HepG2 (cell line): ENCODE measurements around the gene INO80B. TPM values are rescaled to one million over a fixed set of nuclear protein-coding genes. Genes with fewer than 3 reads are reported as not detected.

ENCODE experiments used
- ATF7-NPFF ChIP-seq: sonication (generic); formaldehyde crosslinking; IDR thresholded peaks from 2 replicates; pipeline ENCODE4 v1.8.1; 2023; ENCODE audit warnings: mild to moderate bottlenecking, low read depth, missing genetic modification reagents, moderate library complexity
- FUBP1 ChIP-seq: sonication (generic); formaldehyde crosslinking; IDR thresholded peaks from 2 replicates; pipeline ENCODE4 v1.5.1; 2020; ENCODE audit warnings: missing genetic modification reagents, mild to moderate bottlenecking, borderline replicate concordance
- ISL2 ChIP-seq: sonication (generic); formaldehyde crosslinking; IDR thresholded peaks from 2 replicates; pipeline ENCODE4 v1.5.0; 2020; ENCODE audit warnings: missing genetic modification reagents
- KDM6A ChIP-seq: IDR thresholded peaks from 2 replicates; pipeline ENCODE4 v1.6.1; 2016; ENCODE audit warnings: low read depth
- MIER3 ChIP-seq: IDR thresholded peaks from 2 replicates; pipeline ENCODE4 v1.6.1; 2016; ENCODE audit warnings: missing compliant biosample characterization, borderline replicate concordance
- NFKBIZ ChIP-seq: IDR thresholded peaks from 2 replicates; pipeline ENCODE4 v1.6.1; 2018; ENCODE audit warnings: missing genetic modification reagents, missing compliant biosample characterization
- ONECUT2 ChIP-seq: sonication (generic); formaldehyde crosslinking; IDR thresholded peaks from 2 replicates; pipeline ENCODE4 v1.4.0; 2020; ENCODE audit warnings: missing genetic modification reagents
- PHF8 ChIP-seq: sonication (generic); formaldehyde crosslinking; IDR thresholded peaks from 2 replicates; pipeline ENCODE4 v1.5.0; 2020; ENCODE audit warnings: missing genetic modification reagents
- PRMT3 ChIP-seq: sonication (generic); formaldehyde crosslinking; IDR thresholded peaks from 2 replicates; pipeline ENCODE4 v1.8.1; 2022; ENCODE audit warnings: low read depth, mild to moderate bottlenecking, moderate library complexity, missing genetic modification reagents, borderline replicate concordance
- REXO4 ChIP-seq: sonication (generic); formaldehyde crosslinking; IDR thresholded peaks from 2 replicates; pipeline ENCODE4 v1.8.0; 2022; ENCODE audit warnings: missing genetic modification reagents, mild to moderate bottlenecking, borderline replicate concordance
- SIN3A ChIP-seq: IDR thresholded peaks from 2 replicates; pipeline ENCODE4 v1.6.1; 2011; ENCODE audit warnings: low read depth, mild to moderate bottlenecking, control low read depth, low read length, borderline replicate concordance
- SYNCRIP ChIP-seq: fragments of 200-400 bp; formaldehyde crosslinking; IDR thresholded peaks from 2 replicates; pipeline ENCODE4 v1.6.1; 2018; ENCODE audit warnings: mild to moderate bottlenecking, low read depth, low read length; ENCODE audit not compliant: insufficient read depth
- ZNF235 ChIP-seq: sonication (generic); formaldehyde crosslinking; IDR thresholded peaks from 2 replicates; pipeline ENCODE4 v1.8.1; 2023; ENCODE audit warnings: mild to moderate bottlenecking, missing genetic modification reagents, borderline replicate concordance
- ZNF253 ChIP-seq: sonication (generic); formaldehyde crosslinking; IDR thresholded peaks from 2 replicates; pipeline ENCODE4 v1.8.0; 2022; ENCODE audit warnings: mild to moderate bottlenecking, missing genetic modification reagents, borderline replicate concordance
- ZNF264 ChIP-seq: sonication (generic); formaldehyde crosslinking; IDR thresholded peaks from 2 replicates; pipeline ENCODE4 v1.4.0; 2020; ENCODE audit warnings: missing genetic modification reagents
- ZNF326 ChIP-seq: sonication (generic); formaldehyde crosslinking; IDR thresholded peaks from 2 replicates; pipeline ENCODE4 v1.4.0; 2020; ENCODE audit warnings: missing genetic modification reagents, borderline replicate concordance
- ZNF572 ChIP-seq: sonication (generic); formaldehyde crosslinking; IDR thresholded peaks from 2 replicates; pipeline ENCODE4 v1.5.1; 2020; ENCODE audit warnings: mild to moderate bottlenecking, missing genetic modification reagents
- polyA plus RNA-seq, 8 experiments: library from polyadenylated mRNA; depleted of rRNA in 3 of 8; stranded (reverse) in 7 of 8; unstranded in 1 of 8; fragments of >200 nt; fragmentation: Illumina TruSeq in 4 of 8; extraction: Trizol in 4 of 8; gene quantifications; 2 replicates each; pipeline versions ENCODE4 v1.2.1 to v1.2.3, GENCODE V29; 2011 to 2016; ENCODE audit warnings: low read depth in 4 of 8, missing spikeins in 1 of 8, mixed read lengths in 1 of 8; ENCODE audit not compliant: insufficient read depth in 1 of 8
- total RNA-seq, 5 experiments: library from RNA; depleted of rRNA; stranded (reverse); fragments of >200 nt; fragmentation: Illumina TruSeq; extraction: Trizol; gene quantifications; 2 replicates each; pipeline ENCODE4 v1.2.3, GENCODE V29; 2016; ENCODE audit warnings: low read depth in 1 of 5
- TF ChIP-seq, protein P1 (sequence below): sonication (generic); formaldehyde crosslinking; conservative IDR thresholded peaks from 2 replicates; pipeline ENCODE4 v1.4.0; 2020; ENCODE audit warnings: mild to moderate bottlenecking, missing genetic modification reagents, moderate library complexity
- TF ChIP-seq, protein P2 (sequence below): sonication (generic); formaldehyde crosslinking; IDR thresholded peaks from 2 replicates; pipeline ENCODE4 v1.4.0; 2020; ENCODE audit warnings: missing genetic modification reagents
- TF ChIP-seq, protein P3 (sequence below): IDR thresholded peaks from 2 replicates; pipeline ENCODE4 v1.6.1; 2016; ENCODE audit warnings: missing compliant biosample characterization, missing genetic modification reagents, borderline replicate concordance

The INO80B gene
- total and polyA plus RNA-seq, 2 of the 13 experiments (the other 11 are each of a cell fraction or from before 2014, with no cell fraction given): 6.2 to 14.5 TPM

DNA sequence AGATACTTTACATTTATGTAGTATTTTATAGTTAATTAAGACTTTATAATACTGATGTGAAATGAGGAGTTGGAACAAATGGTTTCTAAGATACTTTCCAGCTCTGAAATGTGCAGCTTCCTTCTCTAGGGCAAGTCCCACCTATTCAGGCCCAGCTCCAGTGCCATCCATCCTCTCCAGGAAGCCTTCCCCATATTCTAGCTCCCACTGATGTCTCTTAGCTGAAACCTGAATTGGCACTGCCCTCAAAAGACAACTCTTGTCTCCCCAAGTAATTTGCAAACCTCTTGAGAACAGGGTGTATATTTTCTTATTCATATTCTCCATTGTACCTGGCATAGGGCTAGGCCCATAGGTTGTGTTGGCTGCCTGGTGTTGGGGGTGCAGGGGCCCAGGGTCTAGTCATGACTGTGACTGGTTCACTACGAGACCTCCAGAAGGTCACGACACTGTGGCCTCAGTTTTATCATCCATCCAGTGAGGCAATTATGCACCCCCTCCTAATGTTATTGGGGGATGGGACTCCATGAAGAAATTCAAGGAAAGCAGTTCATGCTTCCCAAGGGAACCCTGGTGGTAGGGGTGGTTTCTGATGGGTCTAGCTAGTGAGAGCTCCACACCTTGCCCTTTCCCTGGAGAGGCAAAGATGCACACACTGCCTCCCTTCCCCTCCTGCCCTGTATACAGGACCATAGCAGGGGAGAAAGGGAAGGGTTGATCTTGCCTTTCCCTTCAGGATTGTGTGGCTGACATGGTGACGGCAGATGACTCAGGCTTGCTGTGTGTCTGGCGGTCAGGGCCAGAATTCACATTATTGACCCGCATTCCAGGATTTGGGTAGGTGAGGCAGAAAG lies 30.5 kb upstream of the INO80B start (continued):
- TF ChIP-seq ZNF572 (CRISPR knock-in tag) (peak; percentile 95), ZNF235 (CRISPR knock-in tag) (no peak), ZNF253 (CRISPR knock-in tag) (0 out of 2 replicates have a peak, but pooled peaks have one; percentile 29), SYNCRIP (no peak), PHF8 (CRISPR knock-in tag) (0 out of 2 replicates have a peak, but pooled peaks have one; percentile 5), ZNF326 (CRISPR knock-in tag) (0 out of 2 replicates have a peak, but pooled peaks have one; percentile 19), ONECUT2 (CRISPR knock-in tag) (no peak), FUBP1 (CRISPR knock-in tag) (peak; percentile 93; the same call in 1 of the 2 replicates), KDM6A (CRISPR knock-in tag) (no peak), ZNF264 (no peak), SIN3A (0 out of 2 replicates have a peak, but pooled peaks have one; percentile 58), NFKBIZ (CRISPR knock-in tag) (no peak), ISL2 (CRISPR knock-in tag) (no peak), REXO4 (CRISPR knock-in tag) (no peak), MIER3 (CRISPR knock-in tag) (peak; percentile 38; the same call in 1 of the 2 replicates), PRMT3 (peak; percentile 33; the same call in 1 of the 2 replicates), ATF7-NPFF (no peak)
- TF ChIP-seq, protein P1, sequence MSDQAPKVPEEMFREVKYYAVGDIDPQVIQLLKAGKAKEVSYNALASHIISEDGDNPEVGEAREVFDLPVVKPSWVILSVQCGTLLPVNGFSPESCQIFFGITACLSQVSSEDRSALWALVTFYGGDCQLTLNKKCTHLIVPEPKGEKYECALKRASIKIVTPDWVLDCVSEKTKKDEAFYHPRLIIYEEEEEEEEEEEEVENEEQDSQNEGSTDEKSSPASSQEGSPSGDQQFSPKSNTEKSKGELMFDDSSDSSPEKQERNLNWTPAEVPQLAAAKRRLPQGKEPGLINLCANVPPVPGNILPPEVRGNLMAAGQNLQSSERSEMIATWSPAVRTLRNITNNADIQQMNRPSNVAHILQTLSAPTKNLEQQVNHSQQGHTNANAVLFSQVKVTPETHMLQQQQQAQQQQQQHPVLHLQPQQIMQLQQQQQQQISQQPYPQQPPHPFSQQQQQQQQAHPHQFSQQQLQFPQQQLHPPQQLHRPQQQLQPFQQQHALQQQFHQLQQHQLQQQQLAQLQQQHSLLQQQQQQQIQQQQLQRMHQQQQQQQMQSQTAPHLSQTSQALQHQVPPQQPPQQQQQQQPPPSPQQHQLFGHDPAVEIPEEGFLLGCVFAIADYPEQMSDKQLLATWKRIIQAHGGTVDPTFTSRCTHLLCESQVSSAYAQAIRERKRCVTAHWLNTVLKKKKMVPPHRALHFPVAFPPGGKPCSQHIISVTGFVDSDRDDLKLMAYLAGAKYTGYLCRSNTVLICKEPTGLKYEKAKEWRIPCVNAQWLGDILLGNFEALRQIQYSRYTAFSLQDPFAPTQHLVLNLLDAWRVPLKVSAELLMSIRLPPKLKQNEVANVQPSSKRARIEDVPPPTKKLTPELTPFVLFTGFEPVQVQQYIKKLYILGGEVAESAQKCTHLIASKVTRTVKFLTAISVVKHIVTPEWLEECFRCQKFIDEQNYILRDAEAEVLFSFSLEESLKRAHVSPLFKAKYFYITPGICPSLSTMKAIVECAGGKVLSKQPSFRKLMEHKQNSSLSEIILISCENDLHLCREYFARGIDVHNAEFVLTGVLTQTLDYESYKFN (CRISPR knock-in tag): no peak; the same call in 1 of the 2 replicates
- TF ChIP-seq, protein P2, sequence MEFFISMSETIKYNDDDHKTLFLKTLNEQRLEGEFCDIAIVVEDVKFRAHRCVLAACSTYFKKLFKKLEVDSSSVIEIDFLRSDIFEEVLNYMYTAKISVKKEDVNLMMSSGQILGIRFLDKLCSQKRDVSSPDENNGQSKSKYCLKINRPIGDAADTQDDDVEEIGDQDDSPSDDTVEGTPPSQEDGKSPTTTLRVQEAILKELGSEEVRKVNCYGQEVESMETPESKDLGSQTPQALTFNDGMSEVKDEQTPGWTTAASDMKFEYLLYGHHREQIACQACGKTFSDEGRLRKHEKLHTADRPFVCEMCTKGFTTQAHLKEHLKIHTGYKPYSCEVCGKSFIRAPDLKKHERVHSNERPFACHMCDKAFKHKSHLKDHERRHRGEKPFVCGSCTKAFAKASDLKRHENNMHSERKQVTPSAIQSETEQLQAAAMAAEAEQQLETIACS (CRISPR knock-in tag): no peak
- TF ChIP-seq, protein P3, sequence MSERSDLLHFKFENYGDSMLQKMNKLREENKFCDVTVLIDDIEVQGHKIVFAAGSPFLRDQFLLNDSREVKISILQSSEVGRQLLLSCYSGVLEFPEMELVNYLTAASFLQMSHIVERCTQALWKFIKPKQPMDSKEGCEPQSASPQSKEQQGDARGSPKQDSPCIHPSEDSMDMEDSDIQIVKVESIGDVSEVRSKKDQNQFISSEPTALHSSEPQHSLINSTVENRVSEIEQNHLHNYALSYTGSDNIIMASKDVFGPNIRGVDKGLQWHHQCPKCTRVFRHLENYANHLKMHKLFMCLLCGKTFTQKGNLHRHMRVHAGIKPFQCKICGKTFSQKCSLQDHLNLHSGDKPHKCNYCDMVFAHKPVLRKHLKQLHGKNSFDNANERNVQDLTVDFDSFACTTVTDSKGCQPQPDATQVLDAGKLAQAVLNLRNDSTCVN: no peak
